ENCODE data around the gene PIP5K1B. TPM values are rescaled to one million over a fixed set of nuclear protein-coding genes. Genes with fewer than 3 reads are reported as not detected.

The PIP5K1B gene
- total and polyA plus RNA-seq, 2 donors (not counting 1 experiment from before 2014, with no cell fraction given) = 11.8 to 24.1 TPM

GRCh38 chr9:69027355-69028097 lies 322.5 kb downstream of the PIP5K1B start:
- peak; percentile 87 for ATAC-seq (ENCODE audit: low read depth)
- H2AFZ ChIP-seq (ENCODE audit: insufficient read depth, low read depth, low read length, poor library complexity, severe bottlenecking) = peak overlapping the region; percentile 0
- H3K79me2 ChIP-seq (ENCODE audit: control insufficient read depth, insufficient read depth, low read length) = no peaks in the 10 kb centered on the region
- Mint-ChIP-seq H3K4me3 (no peak overlapping the region), H3K4me1 (peaks cover 7% of the 10 kb centered on the region), H3K27ac (no peak overlapping the region), H3K9me3 (ENCODE audit: insufficient read depth) (no peaks in the 10 kb centered on the region), H3K27me3 (no peaks in the 10 kb centered on the region)
- H3K4me2 ChIP-seq (replicated peaks; ENCODE audit: low read depth, low read length, poor library complexity, severe bottlenecking) = no peak overlapping the region
- peak; percentile 68 for DNase-seq
- peaks cover 5% of the 10 kb centered on the region in 2 donors for H3K4me1 ChIP-seq (ENCODE audit: control insufficient read depth in 2 of 2, insufficient read depth in 2 of 2, low read length in 2 of 2)
- H4K20me1 ChIP-seq (ENCODE audit: control insufficient read depth, insufficient read depth, low read length, poor library complexity, severe bottlenecking) = no peaks in the 10 kb centered on the region
- H3K9ac ChIP-seq (ENCODE audit: low read length) = no peak overlapping the region
- intact Hi-C loops (cut with micrococcal nuclease) = loop anchor here (1.0 to 10.0 kb wide), 2 partner anchors 343 to 443 kb away; no protein-coding TSS in a partner anchor
- CTCF ChIA-PET = interaction anchor here (1.0 to 1.5 kb wide), 5 partner anchors 8 to 454 kb away, joined by 3 to 7 read pairs (median 3); partner anchors contain the start of gene FXN
- no peaks in the 10 kb centered on the region for H3K27me3 ChIP-seq (replicated peaks in 1 of 4; ENCODE audit: control extremely low read depth in 1 of 4, control insufficient read depth in 3 of 4, insufficient read depth in 4 of 4, low read length in 3 of 4)
- H3K9me3 ChIP-seq (ENCODE audit: control extremely low read depth in 1 of 3, control insufficient read depth in 2 of 3, insufficient read depth in 1 of 3, low read length in 2 of 3) = no peaks in the 10 kb centered on the region
- POLR2A ChIA-PET = no interaction called here
- no peak overlapping the region for H3K4me3 ChIP-seq (ENCODE audit: control extremely low read depth in 1 of 5, extremely low read depth in 1 of 5, insufficient read depth in 1 of 5, low read depth in 2 of 5, low read length in 4 of 5)
- no peaks in the 10 kb centered on the region for H3K36me3 ChIP-seq (replicated peaks in 1 of 2; ENCODE audit: control extremely low read depth in 1 of 2, control insufficient read depth in 1 of 2, extremely low read depth in 1 of 2, insufficient read depth in 2 of 2, low read length in 1 of 2)
- H3K27ac ChIP-seq (ENCODE audit: low read length in 2 of 2) = no peak overlapping the region
- WGBS (ENCODE audit: insufficient coverage) = 30% methylated on average over 2 of the region's 5 CpGs
- TF ChIP-seq EZH2 (IDR thresholded peaks at IDR 0.05; ENCODE audit: borderline replicate concordance, insufficient read depth, low read depth, low read length, poor library complexity, severe bottlenecking) (no peak), CTCF (IDR thresholded peaks at IDR 0.05) (peak; percentile 89)

GRCh38 chr9:69028754-69029153 lies 323.7 kb downstream of the PIP5K1B start:
- POLR2A ChIA-PET = no interaction called here
- Histone ChIP-seq H3K79me2 (ENCODE audit: control insufficient read depth, insufficient read depth, low read length) (no peaks in the 10 kb centered on the region), H3K27me3 (replicated peaks in 1 of 4; ENCODE audit: control extremely low read depth in 1 of 4, control insufficient read depth in 3 of 4, insufficient read depth in 4 of 4, low read length in 3 of 4) (no peaks in the 10 kb centered on the region), H4K20me1 (ENCODE audit: control insufficient read depth, insufficient read depth, low read length, poor library complexity, severe bottlenecking) (no peaks in the 10 kb centered on the region), H2AFZ (ENCODE audit: insufficient read depth, low read depth, low read length, poor library complexity, severe bottlenecking) (peak overlapping the region; percentile 41), H3K4me2 (replicated peaks; ENCODE audit: low read depth, low read length, poor library complexity, severe bottlenecking) (no peak overlapping the region), H3K9me3 (ENCODE audit: control extremely low read depth in 1 of 3, control insufficient read depth in 2 of 3, insufficient read depth in 1 of 3, low read length in 2 of 3) (no peaks in the 10 kb centered on the region), H3K27ac (ENCODE audit: low read length in 2 of 2) (no peak overlapping the region), H3K9ac (ENCODE audit: low read length) (no peak overlapping the region), H3K36me3 (replicated peaks in 1 of 2; ENCODE audit: control extremely low read depth in 1 of 2, control insufficient read depth in 1 of 2, extremely low read depth in 1 of 2, insufficient read depth in 2 of 2, low read length in 1 of 2) (no peaks in the 10 kb centered on the region), H3K4me1 (ENCODE audit: control insufficient read depth in 2 of 2, insufficient read depth in 2 of 2, low read length in 2 of 2) (peaks cover 5% of the 10 kb centered on the region in 2 donors), H3K4me3 (ENCODE audit: control extremely low read depth in 1 of 5, extremely low read depth in 1 of 5, insufficient read depth in 1 of 5, low read depth in 2 of 5, low read length in 4 of 5) (no peak overlapping the region)
- 17% methylated on average over 2 of the region's 2 CpGs for WGBS (ENCODE audit: insufficient coverage)
- DNase-seq (no peak), ATAC-seq (ENCODE audit: low read depth) (no peak)
- peaks cover 7% of the 10 kb centered on the region for H3K4me1 Mint-ChIP-seq
- CTCF ChIA-PET = interaction anchor here (1.0 to 1.5 kb wide), 6 partner anchors 24 to 460 kb away, joined by 3 to 4 read pairs (median 3); no protein-coding TSS in a partner anchor
- no peak overlapping the region for H3K27ac Mint-ChIP-seq
- H3K27me3 Mint-ChIP-seq = no peaks in the 10 kb centered on the region
- intact Hi-C loops (cut with micrococcal nuclease) = loop anchor here (10.0 kb wide), 1 partner anchor 344 kb away; no protein-coding TSS in a partner anchor
- H3K9me3 Mint-ChIP-seq (ENCODE audit: insufficient read depth) = no peaks in the 10 kb centered on the region
- no peak overlapping the region for H3K4me3 Mint-ChIP-seq
- TF ChIP-seq CTCF (IDR thresholded peaks at IDR 0.05) = no peak
- no peak for TF ChIP-seq EZH2 (IDR thresholded peaks at IDR 0.05; ENCODE audit: borderline replicate concordance, insufficient read depth, low read depth, low read length, poor library complexity, severe bottlenecking)

Data from B cell (primary cell).